ENCODE results near the gene EXOSC7.

EXOSC7 gene

GRCh38 chr3:44995142-44995770 is 19.2 kb downstream of the EXOSC7 start:
- peak; percentile 71 for DNase-seq

GRCh38 chr3:44996556-44996969 is 20.5 kb downstream of the EXOSC7 start:
- no peak for DNase-seq

- no peak for DNase-seq
These were observed 23.7 kb downstream of the EXOSC7 start for GRCh38 chr3:44999782-45000181.

- no peak for DNase-seq
These were observed 24.8 kb downstream of the EXOSC7 start for GRCh38 chr3:45000823-45001222.

- DNase-seq, result no peak
These were observed 25.7 kb downstream of the EXOSC7 start for GRCh38 chr3:45001738-45002137.

GRCh38 chr3:45002139-45002660 is 26.2 kb downstream of the EXOSC7 start:
- no peak for DNase-seq

GRCh38 chr3:45002720-45003119 is 26.7 kb downstream of the EXOSC7 start:
- no peak for DNase-seq

GRCh38 chr3:45003406-45003805 is 27.4 kb downstream of the EXOSC7 start:
- no peak for DNase-seq

GRCh38 chr3:45003859-45004258 is 27.8 kb downstream of the EXOSC7 start:
- no peak for DNase-seq

- no peak for DNase-seq
These were observed 31.0 kb downstream of the EXOSC7 start for GRCh38 chr3:45007091-45007490.

- DNase-seq, result peak; percentile 54
These were observed 32.1 kb downstream of the EXOSC7 start for GRCh38 chr3:45008117-45008516.

GRCh38 chr3:45009868-45010267 is 33.8 kb downstream of the EXOSC7 start:
- DNase-seq, result no peak

GRCh38 chr3:45010811-45011333 is 34.8 kb downstream of the EXOSC7 start:
- peak; percentile 91 for DNase-seq

GRCh38 chr3:45011756-45012508 is 35.9 kb downstream of the EXOSC7 start:
- DNase-seq, result peak; percentile 97

- no peak for DNase-seq
These were observed 36.5 kb downstream of the EXOSC7 start for GRCh38 chr3:45012577-45012976.

GRCh38 chr3:45016916-45017315 is 40.9 kb downstream of the EXOSC7 start:
- DNase-seq, result no peak

- no peak for DNase-seq
These were observed 41.8 kb downstream of the EXOSC7 start for GRCh38 chr3:45017821-45018220.

GRCh38 chr3:45020534-45020933 is 44.5 kb downstream of the EXOSC7 start:
- DNase-seq, result no peak

- DNase-seq, result no peak
These were observed 45.7 kb downstream of the EXOSC7 start for GRCh38 chr3:45021524-45022297.

GRCh38 chr3:45023675-45024074 is 47.6 kb downstream of the EXOSC7 start:
- no peak for DNase-seq

- DNase-seq, result no peak
These were observed 48.7 kb downstream of the EXOSC7 start for GRCh38 chr3:45024542-45025255.

GRCh38 chr3:45026038-45026437 is 50.0 kb downstream of the EXOSC7 start, which contains the start of gene CLEC3B:
Gene CLEC3B (plus strand): TSS chr3:45026303. CDS start chr3:45026363, 60 bp downstream.
- DNase-seq, result peak; percentile 66
